NCI-H187 treated with DMSO at 0.1 percent for 48 hours (cell line): ENCODE measurements around the gene VMAC.

Experiments used
- DNase-seq: peaks from one replicate; lab custom pipeline; 2025; lab: John Stamatoyannopoulos, UW

Gene VMAC

GRCh38 chr19:5953030-5953589 is 48.4 kb downstream of the VMAC start:
- no peak for DNase-seq

DNA sequence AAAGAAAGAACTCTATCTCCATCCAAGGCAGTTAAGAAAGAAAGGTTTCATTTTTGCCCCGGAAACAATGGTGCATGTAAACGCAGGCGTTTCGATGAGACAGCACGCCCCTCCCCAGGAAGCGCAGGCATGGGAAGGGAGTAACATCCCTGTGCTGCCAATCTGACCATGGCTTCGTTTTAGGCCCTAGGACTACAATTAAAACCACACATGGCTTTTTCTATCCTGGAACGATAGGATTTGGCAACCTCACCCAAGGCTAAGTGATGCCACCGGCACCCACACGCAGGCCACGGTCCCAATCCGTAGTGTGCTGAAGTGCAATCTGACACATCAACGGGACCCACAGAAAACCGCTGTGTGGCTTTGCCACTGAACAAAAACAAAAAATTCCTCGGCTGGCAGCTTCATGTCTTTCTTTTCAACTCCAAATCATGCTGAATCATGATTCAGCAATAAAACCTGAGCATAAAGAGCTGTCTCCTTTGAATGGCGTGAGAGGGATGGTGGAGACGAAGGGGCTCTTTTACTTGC is 49.1 kb downstream of the VMAC start:
- DNase-seq = no peak

- DNase-seq = no peak
Measured at GRCh38 chr19:5954293-5954692, 49.6 kb downstream of the VMAC start.

DNA sequence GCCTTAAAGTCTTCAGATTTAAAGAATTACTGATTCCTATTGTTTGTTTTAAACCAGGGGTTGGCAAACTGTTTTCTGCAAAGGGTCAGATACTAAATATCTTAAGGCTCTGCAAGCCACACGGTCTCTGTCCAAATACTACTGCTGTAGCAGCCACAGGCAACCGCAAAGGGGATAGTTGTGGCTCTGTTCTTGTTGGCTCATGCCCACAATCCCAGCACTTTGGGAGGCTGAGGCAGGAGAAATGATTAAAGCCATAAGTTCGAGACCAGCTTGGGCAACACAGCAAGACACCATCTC is 50.9 kb downstream of the VMAC start:
- no peak for DNase-seq

GRCh38 chr19:5956323-5956722 is 51.7 kb downstream of the VMAC start:
- DNase-seq = no peak

- DNase-seq = no peak
Measured at GRCh38 chr19:5956728-5957127, 52.1 kb downstream of the VMAC start.

DNA sequence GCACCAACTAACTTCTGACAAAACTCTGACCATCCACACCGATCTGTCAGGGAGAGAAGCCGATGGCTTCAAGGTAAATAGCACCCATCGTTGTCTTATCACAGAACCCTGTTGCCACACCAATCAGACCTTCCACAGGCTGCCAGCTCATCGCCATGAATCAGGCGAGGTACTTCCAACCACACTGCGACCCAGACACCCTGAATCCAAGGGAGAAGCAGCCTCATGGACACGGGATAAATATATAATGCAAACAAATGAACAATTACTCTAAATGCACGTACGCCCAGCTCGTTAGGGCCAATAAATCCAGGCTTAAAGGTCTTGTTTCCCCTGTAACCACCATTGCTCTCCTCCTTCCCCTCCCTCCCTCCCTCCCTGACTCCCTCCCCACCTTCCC is 52.5 kb downstream of the VMAC start:
- DNase-seq = no peak

DNA sequence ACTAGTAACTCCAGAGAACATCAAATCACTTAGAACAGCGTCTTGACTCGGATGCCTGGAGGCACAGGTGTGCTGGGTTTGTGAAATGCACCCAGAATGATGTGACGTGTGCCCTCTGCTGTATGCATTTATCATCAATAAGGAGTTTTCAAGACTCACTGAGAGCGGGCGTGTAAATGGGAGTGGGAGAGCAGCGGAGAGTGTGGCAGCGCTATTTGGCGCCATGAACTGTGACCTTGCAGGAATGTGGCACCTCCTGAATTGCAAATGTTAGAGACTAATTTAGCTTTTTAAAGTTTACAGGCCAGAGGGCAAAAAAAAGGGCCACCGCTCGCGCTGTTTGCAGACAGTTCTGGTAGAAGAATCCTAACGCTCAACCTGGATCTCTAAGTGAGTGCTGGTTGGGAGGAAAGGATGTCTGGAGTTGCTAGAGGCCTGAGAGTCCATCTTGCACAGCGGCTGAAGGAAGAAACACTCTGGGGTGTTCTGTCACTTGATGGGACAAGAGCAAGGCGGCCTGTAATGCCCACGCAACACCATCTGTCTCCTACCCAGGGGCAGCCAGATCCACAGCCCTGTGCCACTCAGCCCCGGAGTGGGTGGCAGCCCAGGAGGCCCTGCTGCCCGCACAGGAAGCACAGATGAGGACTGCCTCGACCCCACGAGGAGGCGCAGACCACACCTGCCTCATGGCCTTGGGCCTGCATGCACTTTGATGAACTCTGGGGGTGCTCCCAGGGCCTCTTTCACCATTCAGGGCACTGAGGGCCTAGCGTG is 53.6 kb downstream of the VMAC start:
- DNase-seq = no peak

DNA sequence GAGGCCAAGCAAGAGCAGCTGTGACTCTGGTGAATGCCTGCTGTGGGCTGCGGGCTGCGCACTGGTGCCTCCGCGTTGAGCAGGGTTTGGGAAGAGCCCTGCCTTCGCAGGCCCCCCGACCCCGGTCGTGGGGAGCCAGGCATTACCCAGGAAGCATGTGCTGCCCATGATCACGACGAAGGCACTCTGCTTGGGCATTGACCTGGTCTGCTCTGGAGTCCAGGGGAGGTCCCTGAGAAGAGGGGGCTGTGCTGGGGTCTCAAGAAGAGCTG is 54.1 kb downstream of the VMAC start:
- DNase-seq = no peak

GRCh38 chr19:5959260-5960004 is 54.8 kb downstream of the VMAC start:
- no peak for DNase-seq
